ENCODE measurements around the gene TFIP11.

Gene TFIP11

GRCh38 chr22:26502688-26503561 lies 9.3 kb downstream of the TFIP11 start:
- peak; percentile 40 for DNase-seq

GRCh38 chr22:26501996-26502395 lies 10.3 kb downstream of the TFIP11 start:
- no peak for DNase-seq

GRCh38 chr22:26499188-26499703 lies 13.0 kb downstream of the TFIP11 start:
- no peak for DNase-seq

- no peak for DNase-seq
These were observed 15.8 kb downstream of the TFIP11 start for GRCh38 chr22:26496456-26496855.

- no peak for DNase-seq
These were observed 17.8 kb downstream of the TFIP11 start for GRCh38 chr22:26494506-26494905.

GRCh38 chr22:26492220-26492619 lies 20.1 kb downstream of the TFIP11 start:
- DNase-seq = no peak

- no peak for DNase-seq
These were observed 22.7 kb downstream of the TFIP11 start for GRCh38 chr22:26489447-26490036.

- no peak for DNase-seq
These were observed 24.3 kb downstream of the TFIP11 start for GRCh38 chr22:26487996-26488395.

- DNase-seq = no peak
These were observed 25.9 kb downstream of the TFIP11 start for GRCh38 chr22:26486394-26486793.

GRCh38 chr22:26485806-26486390 lies 26.4 kb downstream of the TFIP11 start:
- DNase-seq = no peak

- peak; percentile 26 for DNase-seq
These were observed 27.3 kb downstream of the TFIP11 start for GRCh38 chr22:26485013-26485412.

GRCh38 chr22:26484360-26484706 lies 27.9 kb downstream of the TFIP11 start:
- DNase-seq = peak; percentile 27

- peak; percentile 85 for DNase-seq
These were observed 28.6 kb downstream of the TFIP11 start, which contains the start of the genes HPS4 and SRRD for GRCh38 chr22:26483439-26484359. TSS of gene HPS4 (minus strand) at chr22:26483783. CDS start at chr22:26481762, 2,021 bp downstream. TSS of gene SRRD (plus strand) at chr22:26483877. CDS start at chr22:26483891, 14 bp downstream.

GRCh38 chr22:26483043-26483438 lies 29.2 kb downstream of the TFIP11 start:
- DNase-seq = no peak

GRCh38 chr22:26482161-26482560 lies 30.1 kb downstream of the TFIP11 start:
- DNase-seq = no peak

GRCh38 chr22:26481694-26482093 lies 30.6 kb downstream of the TFIP11 start:
- DNase-seq = no peak

GRCh38 chr22:26481112-26481693 lies 31.1 kb downstream of the TFIP11 start:
- no peak for DNase-seq

GRCh38 chr22:26480611-26480932 lies 31.7 kb downstream of the TFIP11 start:
- no peak for DNase-seq

- no peak for DNase-seq
These were observed 32.3 kb downstream of the TFIP11 start for GRCh38 chr22:26479792-26480610.

- no peak for DNase-seq
These were observed 33.1 kb downstream of the TFIP11 start for GRCh38 chr22:26479043-26479791.

GRCh38 chr22:26477341-26477731 lies 34.9 kb downstream of the TFIP11 start:
- no peak for DNase-seq
